Endothelial cell of umbilical vein (primary cell): ENCODE measurements around the gene PRPF8. TPM values are rescaled to one million over a fixed set of nuclear protein-coding genes. Genes with fewer than 3 reads are reported as not detected.

Experiments used
- BruUV-seq: library from RNA; stranded (reverse); fragments of 400-500 nt; replicated peaks from 2 replicates; lab custom pipeline; 2021; lab: Mats Ljungman, UMichigan
- CTCF ChIA-PET: fragments of 300-600, 350-600 bp; sonication (Branson Sonifier 250); formaldehyde crosslinking; loops from one replicate; lab custom pipeline; 2021; ENCODE audit warnings: antibody characterized with exemption, inconsistent platforms; lab: Charles Lee
- POLR2A ChIA-PET: fragments of 300-600, 350-600 bp; sonication (Branson Sonifier 250); formaldehyde crosslinking; loops from one replicate; lab custom pipeline; 2021; ENCODE audit warnings: antibody characterized with exemption, inconsistent platforms; lab: Charles Lee
- DNase-seq: peaks from one replicate; pipeline ENCODE4 v3.0.0-alpha.2; 2011; ENCODE audit warnings: low read depth, low spot score
- FAIRE-seq: peaks from 2 replicates; lab custom pipeline; 2011; peaks lifted over from hg19 to GRCh38; lab: Jason Lieb, UNC
- H2AFZ ChIP-seq: 2 replicates; pipeline ENCODE4 v1.6.0; 2012; ENCODE audit warnings: low read depth, low read length, control low read depth, inconsistent platforms
- H3K27ac ChIP-seq: 2 replicates; pipeline ENCODE4 v1.5.1; 2011; ENCODE audit warnings: low read depth, mild to moderate bottlenecking, control low read depth, low read length, moderate library complexity; ENCODE audit not compliant: insufficient read depth
- H3K27me3 ChIP-seq, 2 experiments: 2 replicates each; pipeline versions ENCODE4 v1.6.0 to v1.6.1; 2011; ENCODE audit warnings: low read length in 2 of 2, mixed read lengths in 1 of 2; ENCODE audit not compliant: control insufficient read depth in 2 of 2, insufficient read depth in 2 of 2
- H3K36me3 ChIP-seq, 2 experiments: 2 replicates in 1 of 2; 3 replicates in 1 of 2; pipeline ENCODE4 v1.5.1; 2011; ENCODE audit warnings: low read length in 2 of 2, mild to moderate bottlenecking in 1 of 2, moderate library complexity in 1 of 2; ENCODE audit not compliant: control insufficient read depth in 2 of 2, insufficient read depth in 2 of 2; ENCODE audit errors: extremely low read depth in 1 of 2
- H3K4me1 ChIP-seq: 3 replicates; pipeline ENCODE4 v1.5.1; 2011; ENCODE audit warnings: mild to moderate bottlenecking, low read length; ENCODE audit not compliant: control insufficient read depth, insufficient read depth; ENCODE audit errors: extremely low read depth
- H3K4me2 ChIP-seq: 2 replicates; pipeline ENCODE4 v1.6.1; 2011; ENCODE audit warnings: low read length, control low read depth, mixed read lengths; ENCODE audit not compliant: insufficient read depth
- H3K4me3 ChIP-seq, 3 experiments: fragments of 200-600 bp in 1 of 3; sonication (generic), shearing (Covaris generic) in 1 of 3; replicated peaks in 1 of 3; 2 replicates each; pipeline ENCODE4 v1.5.1; 2011 to 2016; ENCODE audit warnings: control low read depth in 3 of 3, low read length in 3 of 3, mild to moderate bottlenecking in 2 of 3, inconsistent platforms in 1 of 3, low read depth in 1 of 3, moderate library complexity in 1 of 3; ENCODE audit not compliant: insufficient read depth in 1 of 3
- H3K79me2 ChIP-seq: 2 replicates; pipeline ENCODE4 v1.6.0; 2012; ENCODE audit warnings: low read length, inconsistent platforms; ENCODE audit not compliant: control insufficient read depth, insufficient read depth
- H3K9ac ChIP-seq: replicated peaks from 2 replicates; pipeline ENCODE3; 2011; ENCODE audit warnings: low read length, control low read depth; ENCODE audit not compliant: insufficient read depth; ENCODE audit errors: extremely low read depth
- H3K9me1 ChIP-seq: replicated peaks from 3 replicates; pipeline ENCODE4 v1.6.0; 2011; ENCODE audit warnings: mild to moderate bottlenecking, low read length; ENCODE audit not compliant: control insufficient read depth, insufficient read depth; ENCODE audit errors: extremely low read depth
- H3K9me3 ChIP-seq: replicated peaks from 2 replicates; pipeline ENCODE4 v1.5.1; 2012; ENCODE audit warnings: low read length, inconsistent platforms; ENCODE audit not compliant: control insufficient read depth, insufficient read depth
- H4K20me1 ChIP-seq: replicated peaks from 2 replicates; pipeline ENCODE3; 2011; ENCODE audit warnings: mild to moderate bottlenecking, low read length; ENCODE audit not compliant: control insufficient read depth, insufficient read depth; ENCODE audit errors: extremely low read depth
- EZH2 ChIP-seq: IDR thresholded peaks from 2 replicates; pipeline ENCODE4 v1.6.1; 2012; ENCODE audit warnings: borderline replicate concordance, low read depth, mild to moderate bottlenecking, moderate library complexity, low read length, inconsistent platforms; ENCODE audit not compliant: severe bottlenecking
- FOS ChIP-seq: IDR thresholded peaks from 2 replicates; pipeline ENCODE4 v1.6.1; 2011; ENCODE audit warnings: mild to moderate bottlenecking, low read length, moderate library complexity, borderline replicate concordance; ENCODE audit not compliant: insufficient read depth
- GATA2 ChIP-seq: IDR thresholded peaks from 2 replicates; pipeline ENCODE4 v1.7.0; 2011; ENCODE audit warnings: low read depth, mild to moderate bottlenecking, moderate library complexity, mixed read lengths, low read length; ENCODE audit not compliant: insufficient read length, insufficient read depth
- JUN ChIP-seq: IDR thresholded peaks from 2 replicates; pipeline ENCODE4 v1.6.1; 2011; ENCODE audit warnings: borderline replicate concordance, low read depth; ENCODE audit not compliant: insufficient read length, insufficient read depth
- MYC ChIP-seq: IDR thresholded peaks from one replicate; pipeline ENCODE4 v1.6.1; 2011; ENCODE audit warnings: mild to moderate bottlenecking, low read depth, low read length
- POLR2A ChIP-seq: IDR thresholded peaks from 2 replicates; pipeline ENCODE4 v1.6.1; 2012; ENCODE audit warnings: low read depth, mild to moderate bottlenecking, control low read depth, low read length
- POLR2AphosphoS5 ChIP-seq: IDR thresholded peaks from 2 replicates; pipeline ENCODE4 v1.6.1; 2012; ENCODE audit warnings: low read depth, mild to moderate bottlenecking, control low read depth, low read length, moderate library complexity; ENCODE audit not compliant: insufficient read depth
- dilution Hi-C: fragments of 300-500 bp; cut with MboI; formaldehyde crosslinking; loops from one replicate; pipeline ENCODE4 v1.15.0; 2019; ENCODE audit warnings: low sequenced_read_pairs; ENCODE audit not compliant: extremely low pct_ligation_motif_present
- intact Hi-C: fragments of 100-400 bp; cut with micrococcal nuclease; formaldehyde crosslinking; loops from one replicate; pipeline ENCODE4 v1.10.0; 2022
- polyA plus RNA-seq, 4 experiments: library from polyadenylated mRNA; depleted of rRNA in 3 of 4; stranded (reverse) in 3 of 4; unstranded in 1 of 4; fragments of >200 nt; gene quantifications; 2 replicates each; pipeline versions ENCODE4 v1.2.1 to v1.2.3, GENCODE V29; 2011 to 2012; ENCODE audit warnings: missing spikeins in 1 of 4
- total RNA-seq: library from RNA; stranded (reverse); gene quantifications from 2 replicates; pipeline ENCODE4 v1.2.3, GENCODE V29; 2021
- TF ChIP-seq, protein P1 (sequence below): IDR thresholded peaks from 2 replicates; pipeline ENCODE4 v1.6.1; 2011; ENCODE audit not compliant: insufficient read depth, insufficient read length
- TF ChIP-seq, protein P2 (sequence below), 2 donors: IDR thresholded peaks; 1 replicate in 1 of 2; 2 replicates in 1 of 2; pipeline ENCODE4 v1.5.1; 2011; ENCODE audit warnings: low read length in 2 of 2, mild to moderate bottlenecking in 2 of 2, moderate library complexity in 2 of 2, control low read depth in 1 of 2, inconsistent platforms in 1 of 2, low read depth in 1 of 2; ENCODE audit not compliant: insufficient read depth in 1 of 2; ENCODE audit errors: extremely low read depth in 1 of 2

PRPF8 gene
- total and polyA plus RNA-seq, 2 donors (not counting 3 experiments of a cell fraction or from before 2014, with no cell fraction given): 215 to 301 TPM

DNA sequence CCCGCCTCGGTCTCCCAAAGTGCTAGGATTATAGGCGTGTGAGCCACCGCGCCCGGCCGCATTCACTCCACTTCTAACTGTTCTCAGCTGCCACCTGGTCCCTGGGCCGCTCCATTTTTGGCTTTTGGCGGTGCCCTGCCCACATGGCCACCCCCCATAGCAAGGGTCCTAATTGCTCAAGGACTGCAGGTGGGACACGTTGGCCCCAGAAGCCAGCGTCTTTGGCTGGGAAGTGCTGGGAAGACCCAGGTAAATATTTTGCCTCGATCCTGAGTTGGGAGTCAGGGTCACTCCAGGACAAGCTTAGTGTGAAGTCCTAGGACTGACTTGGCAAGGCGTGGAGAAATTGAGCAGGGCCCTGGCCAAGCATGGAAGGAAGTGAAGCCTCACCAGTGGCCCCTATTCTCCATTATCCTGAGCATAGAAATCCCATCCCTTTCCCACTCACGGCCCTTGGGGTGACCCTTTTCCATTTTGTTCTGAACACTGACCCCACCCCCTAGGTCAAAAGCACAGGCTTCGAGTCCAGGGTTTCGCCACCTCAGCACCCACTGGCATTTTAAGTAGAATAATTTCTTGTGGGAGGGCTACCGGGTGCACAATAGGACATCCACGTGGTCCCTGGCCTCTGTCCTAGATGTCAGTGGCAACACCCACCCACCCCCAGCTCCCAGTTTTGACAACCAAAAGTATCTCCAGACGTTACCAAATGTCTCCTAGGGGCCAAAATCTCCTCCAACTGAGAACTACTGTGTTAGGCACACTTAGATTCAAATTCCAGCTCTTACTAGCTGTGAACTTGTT, 33.9 kb upstream of the PRPF8 start:
- Histone ChIP-seq H3K4me1 (peaks cover 13% of the 10 kb centered on the region), H3K27me3 (no peaks in the 10 kb centered on the region), H3K9me1 (no peaks in the 10 kb centered on the region), H3K9me3 (no peaks in the 10 kb centered on the region), H3K4me3 (no peak overlapping the region), H4K20me1 (no peaks in the 10 kb centered on the region), H3K36me3 (peaks cover 0 to 4% of the 10 kb centered on the region in 2 experiments), H3K9ac (no peak overlapping the region), H3K27ac (no peak overlapping the region), H3K4me2 (no peak overlapping the region), H3K79me2 (peaks cover 21% of the 10 kb centered on the region), H2AFZ (no peak overlapping the region)
- dilution Hi-C loops (no loop called here), intact Hi-C loops (loop anchor here (5.0 to 10.0 kb wide), 5 partner anchors 149 to 674 kb away; partner anchors contain the start of genes DPH1, PITPNA, SGSM2 and TSR1)
- ChIA-PET POLR2A (interaction anchor here (0.7 kb wide), 1 partner anchor 60 kb away, joined by 3 read pairs; no protein-coding TSS in a partner anchor), CTCF (interaction anchor here (1.0 to 12.8 kb wide), 2 partner anchors 52 to 67 kb away, joined by 3 to 262 read pairs; no protein-coding TSS in a partner anchor)
- DNase-seq (no peak), FAIRE-seq (no peak)
- no TSS peak for BruUV-seq
- no peak for TF ChIP-seq GATA2
- no peak for TF ChIP-seq POLR2A
- no peak for TF ChIP-seq JUN
- no peak for TF ChIP-seq FOS
- TF ChIP-seq, protein P1, sequence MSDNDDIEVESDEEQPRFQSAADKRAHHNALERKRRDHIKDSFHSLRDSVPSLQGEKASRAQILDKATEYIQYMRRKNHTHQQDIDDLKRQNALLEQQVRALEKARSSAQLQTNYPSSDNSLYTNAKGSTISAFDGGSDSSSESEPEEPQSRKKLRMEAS: no peak
- TF ChIP-seq MYC: no peak
- TF ChIP-seq EZH2: no peak
- TF ChIP-seq, protein P2, sequence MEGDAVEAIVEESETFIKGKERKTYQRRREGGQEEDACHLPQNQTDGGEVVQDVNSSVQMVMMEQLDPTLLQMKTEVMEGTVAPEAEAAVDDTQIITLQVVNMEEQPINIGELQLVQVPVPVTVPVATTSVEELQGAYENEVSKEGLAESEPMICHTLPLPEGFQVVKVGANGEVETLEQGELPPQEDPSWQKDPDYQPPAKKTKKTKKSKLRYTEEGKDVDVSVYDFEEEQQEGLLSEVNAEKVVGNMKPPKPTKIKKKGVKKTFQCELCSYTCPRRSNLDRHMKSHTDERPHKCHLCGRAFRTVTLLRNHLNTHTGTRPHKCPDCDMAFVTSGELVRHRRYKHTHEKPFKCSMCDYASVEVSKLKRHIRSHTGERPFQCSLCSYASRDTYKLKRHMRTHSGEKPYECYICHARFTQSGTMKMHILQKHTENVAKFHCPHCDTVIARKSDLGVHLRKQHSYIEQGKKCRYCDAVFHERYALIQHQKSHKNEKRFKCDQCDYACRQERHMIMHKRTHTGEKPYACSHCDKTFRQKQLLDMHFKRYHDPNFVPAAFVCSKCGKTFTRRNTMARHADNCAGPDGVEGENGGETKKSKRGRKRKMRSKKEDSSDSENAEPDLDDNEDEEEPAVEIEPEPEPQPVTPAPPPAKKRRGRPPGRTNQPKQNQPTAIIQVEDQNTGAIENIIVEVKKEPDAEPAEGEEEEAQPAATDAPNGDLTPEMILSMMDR (IDR thresholded peaks at IDR 0.05; ENCODE audit: extremely low read depth in 1 of 2, insufficient read depth in 1 of 2, low read depth in 1 of 2, low read length in 2 of 2): no peak
- TF ChIP-seq POLR2AphosphoS5: no peak
